ENCODE measurements around the gene RPRD1A. TPM values are rescaled to one million over a fixed set of nuclear protein-coding genes. Genes with fewer than 3 reads are reported as not detected.

The RPRD1A gene
- total RNA-seq, result 10 to 100 TPM; 43.9 to 76.3 (median 62.3) TPM

- TF ChIP-seq, protein P1, sequence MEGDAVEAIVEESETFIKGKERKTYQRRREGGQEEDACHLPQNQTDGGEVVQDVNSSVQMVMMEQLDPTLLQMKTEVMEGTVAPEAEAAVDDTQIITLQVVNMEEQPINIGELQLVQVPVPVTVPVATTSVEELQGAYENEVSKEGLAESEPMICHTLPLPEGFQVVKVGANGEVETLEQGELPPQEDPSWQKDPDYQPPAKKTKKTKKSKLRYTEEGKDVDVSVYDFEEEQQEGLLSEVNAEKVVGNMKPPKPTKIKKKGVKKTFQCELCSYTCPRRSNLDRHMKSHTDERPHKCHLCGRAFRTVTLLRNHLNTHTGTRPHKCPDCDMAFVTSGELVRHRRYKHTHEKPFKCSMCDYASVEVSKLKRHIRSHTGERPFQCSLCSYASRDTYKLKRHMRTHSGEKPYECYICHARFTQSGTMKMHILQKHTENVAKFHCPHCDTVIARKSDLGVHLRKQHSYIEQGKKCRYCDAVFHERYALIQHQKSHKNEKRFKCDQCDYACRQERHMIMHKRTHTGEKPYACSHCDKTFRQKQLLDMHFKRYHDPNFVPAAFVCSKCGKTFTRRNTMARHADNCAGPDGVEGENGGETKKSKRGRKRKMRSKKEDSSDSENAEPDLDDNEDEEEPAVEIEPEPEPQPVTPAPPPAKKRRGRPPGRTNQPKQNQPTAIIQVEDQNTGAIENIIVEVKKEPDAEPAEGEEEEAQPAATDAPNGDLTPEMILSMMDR (IDR thresholded peaks at IDR 0.05; ENCODE audit: low read depth), result no peak
Observed at GRCh38 chr18:36067055-36067957, at the start of gene RPRD1A. RPRD1A (minus strand) TSS chr18:36067559; CDS start chr18:36067404, 155 bp downstream.

- TF ChIP-seq, protein P1 (IDR thresholded peaks at IDR 0.05; ENCODE audit: low read depth), result no peak
Observed at GRCh38 chr18:36114738-36115137, 47.4 kb upstream of the RPRD1A start.

GRCh38 chr18:36114251-36114650 lies 46.9 kb upstream of the RPRD1A start:
- TF ChIP-seq, protein P1 (IDR thresholded peaks at IDR 0.05; ENCODE audit: low read depth), result no peak

- TF ChIP-seq, protein P1 (IDR thresholded peaks at IDR 0.05; ENCODE audit: low read depth), result no peak
Observed at GRCh38 chr18:36112302-36112701, 44.9 kb upstream of the RPRD1A start.

- TF ChIP-seq, protein P1 (IDR thresholded peaks at IDR 0.05; ENCODE audit: low read depth), result no peak
Observed at GRCh38 chr18:36109737-36110136, 42.4 kb upstream of the RPRD1A start.

DNA sequence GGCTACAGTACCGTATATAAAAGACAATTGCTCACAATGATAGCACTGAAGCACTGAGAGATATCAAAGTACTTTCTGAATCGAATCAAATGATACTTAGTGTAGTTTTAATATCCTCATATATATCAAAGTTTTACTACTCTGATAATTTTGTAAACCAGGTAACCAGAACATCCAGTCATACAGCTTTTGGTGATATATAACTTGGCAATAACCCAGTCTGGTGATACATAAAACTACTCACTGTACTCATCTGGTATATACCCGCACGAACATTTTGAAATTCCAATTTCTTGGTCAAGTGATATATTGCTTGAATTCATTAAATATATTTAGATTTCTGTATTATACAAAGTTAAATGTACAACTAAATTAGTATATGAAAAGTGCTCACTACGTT lies 41.2 kb upstream of the RPRD1A start:
- TF ChIP-seq, protein P1 (IDR thresholded peaks at IDR 0.05; ENCODE audit: low read depth), result no peak

GRCh38 chr18:36108196-36108595 lies 40.8 kb upstream of the RPRD1A start:
- TF ChIP-seq, protein P1 (IDR thresholded peaks at IDR 0.05; ENCODE audit: low read depth), result no peak

Measured in subcutaneous adipose tissue (tissue), 4 donors.